GM21360 (cell line): ENCODE data around the gene PHF21A.
"Not testable (repeated sequence)": the region's sequence is repeated elsewhere in the genome, so short reads cannot be mapped to it uniquely, and the experiment has no call there.

ENCODE experiments used
- ATAC-seq: cut with Tn5 transposase; IDR thresholded peaks from one replicate; pipeline ENCODE4 v1.9.1; 2021; ENCODE audit warnings: mild to moderate bottlenecking, moderate library complexity; ENCODE audit not compliant: unreplicated experiment

Gene PHF21A

GRCh38 chr11:45988921-45989320 is 132.3 kb downstream of the PHF21A start:
- no peak for ATAC-seq

GRCh38 chr11:45985212-45985611 is 136.0 kb downstream of the PHF21A start:
- ATAC-seq = no peak

GRCh38 chr11:45984192-45984591 is 137.1 kb downstream of the PHF21A start:
- ATAC-seq = no peak

GRCh38 chr11:45983471-45983845 is 137.8 kb downstream of the PHF21A start:
- no peak for ATAC-seq

- ATAC-seq = no peak
Measured at GRCh38 chr11:45982656-45983470, 138.4 kb downstream of the PHF21A start.

- not testable (repeated sequence) for ATAC-seq
Measured at GRCh38 chr11:45981826-45982225, 139.4 kb downstream of the PHF21A start.

GRCh38 chr11:45974806-45975205 is 146.4 kb downstream of the PHF21A start:
- no peak for ATAC-seq

- no peak for ATAC-seq
Measured at GRCh38 chr11:45973601-45974000, 147.7 kb downstream of the PHF21A start.

GRCh38 chr11:45968901-45969300 is 152.4 kb downstream of the PHF21A start:
- no peak for ATAC-seq

- no peak for ATAC-seq
Measured at GRCh38 chr11:45967506-45967905, 153.7 kb downstream of the PHF21A start.

- no peak for ATAC-seq
Measured at GRCh38 chr11:45964911-45965389, 156.3 kb downstream of the PHF21A start.

- no peak for ATAC-seq
Measured at GRCh38 chr11:45961751-45962240, 159.5 kb downstream of the PHF21A start.

- ATAC-seq = no peak
Measured at GRCh38 chr11:45960387-45961095, 160.7 kb downstream of the PHF21A start.

GRCh38 chr11:45959851-45960250 is 161.4 kb downstream of the PHF21A start:
- ATAC-seq = no peak

GRCh38 chr11:45949992-45950407 is 171.3 kb downstream of the PHF21A start:
- no peak for ATAC-seq

- no peak for ATAC-seq
Measured at GRCh38 chr11:45948356-45948755, 172.9 kb downstream of the PHF21A start.

- no peak for ATAC-seq
Measured at GRCh38 chr11:45947885-45948284, 173.4 kb downstream of the PHF21A start.

GRCh38 chr11:45945397-45945999 is 175.8 kb downstream of the PHF21A start:
- ATAC-seq = no peak

GRCh38 chr11:45942381-45942780 is 178.9 kb downstream of the PHF21A start:
- no peak for ATAC-seq

- no peak for ATAC-seq
Measured at GRCh38 chr11:45941285-45941684, 180.0 kb downstream of the PHF21A start.

- ATAC-seq = no peak
Measured at GRCh38 chr11:45939836-45940235, 181.4 kb downstream of the PHF21A start.

GRCh38 chr11:45937916-45938315 is 183.3 kb downstream of the PHF21A start:
- ATAC-seq = no peak
